ENCODE data around the gene WIZ. TPM values are rescaled to one million over a fixed set of nuclear protein-coding genes. Genes with fewer than 3 reads are reported as not detected.

The WIZ gene
- total and polyA plus RNA-seq, 2 of the 8 experiments (the other 6 are each of a cell fraction or from before 2014, with no cell fraction given), result 12.5 to 33.2 TPM

DNA sequence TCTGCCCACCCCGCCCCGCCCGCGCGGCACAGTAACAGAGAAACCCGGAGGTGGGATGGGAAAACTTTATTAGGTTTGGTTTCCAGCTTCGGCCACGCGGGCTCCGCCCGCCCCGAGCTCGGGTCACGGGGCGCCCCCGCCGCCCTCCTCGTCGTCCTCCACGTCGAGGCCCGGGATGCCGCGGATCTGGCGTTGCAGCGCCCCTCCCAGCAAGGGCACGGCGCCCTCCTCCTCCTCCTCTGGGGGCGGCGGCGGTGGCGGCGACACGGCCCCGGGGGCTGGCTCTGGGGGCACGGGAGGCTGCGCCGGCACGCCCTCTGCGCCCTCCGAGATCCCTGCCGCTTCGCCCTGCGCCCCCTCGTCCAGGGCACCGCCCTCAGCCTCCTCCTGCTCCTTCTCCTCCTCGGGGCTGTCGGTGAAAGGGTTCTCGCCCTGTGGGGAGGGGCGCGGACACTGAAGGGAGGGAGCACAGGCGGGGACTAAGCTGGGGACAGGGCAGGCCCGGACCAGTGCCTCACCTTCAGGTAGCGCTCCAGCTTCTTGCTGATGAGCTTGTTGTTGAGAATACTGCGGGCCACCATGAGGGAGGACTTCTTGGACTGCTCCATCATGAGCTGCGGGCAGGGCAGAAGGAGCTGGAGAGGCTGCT, 69.6 kb downstream of the WIZ start (continued):
- TF ChIP-seq EZH2 (IDR thresholded peaks at IDR 0.05; ENCODE audit: low read depth, low read length, severe bottlenecking) (no peak), GABPA (IDR thresholded peaks at IDR 0.05; ENCODE audit: borderline replicate concordance, insufficient read depth, low read length) (no peak), CEBPB (IDR thresholded peaks at IDR 0.05; ENCODE audit: low read depth, low read length) (no peak), EP300 (IDR thresholded peaks at IDR 0.05; ENCODE audit: borderline replicate concordance in 1 of 2, low read depth in 2 of 2, low read length in 2 of 2) (peak in 1 of 2 experiments; percentile 13; a peak in 1 of 3 replicates), SAP30 (IDR thresholded peaks at IDR 0.05; ENCODE audit: insufficient read depth, insufficient replicate concordance, low read length) (no peak), FOSL1 (IDR thresholded peaks at IDR 0.05; ENCODE audit: insufficient read depth, low read depth, low read length) (no peak), ATF2 (IDR thresholded peaks at IDR 0.05; ENCODE audit: low read length) (no peak), USF2 (IDR thresholded peaks at IDR 0.05; ENCODE audit: low read length) (no peak), SP4 (IDR thresholded peaks at IDR 0.05; ENCODE audit: low read length) (no peak), RFX5 (IDR thresholded peaks at IDR 0.05; ENCODE audit: borderline replicate concordance, low read depth, low read length) (no peak), TAF1 (IDR thresholded peaks at IDR 0.05; ENCODE audit: low read depth, low read length) (no peak), MAFK (IDR thresholded peaks at IDR 0.05; ENCODE audit: low read depth, low read length) (no peak), SP1 (IDR thresholded peaks at IDR 0.05; ENCODE audit: low read depth, low read length) (no peak), GTF2F1 (IDR thresholded peaks at IDR 0.05; ENCODE audit: borderline replicate concordance, low read depth, low read length) (no peak), JUND (IDR thresholded peaks at IDR 0.05; ENCODE audit: low read length) (no peak), RAD21 (IDR thresholded peaks at IDR 0.05 in 1 of 2, conservative IDR thresholded peaks at IDR 0.05 in 1 of 2; ENCODE audit: low read depth in 2 of 2, low read length in 2 of 2) (no peak), NANOG (IDR thresholded peaks at IDR 0.05; ENCODE audit: insufficient read depth, low read depth, low read length, poor library complexity, severe bottlenecking) (no peak), SIRT6 (IDR thresholded peaks at IDR 0.05; ENCODE audit: low read length) (no peak)

All from H1 (cell line).